HCT116 (cell line): ENCODE results near the gene SMIM23. TPM values are rescaled to one million over a fixed set of nuclear protein-coding genes. Genes with fewer than 3 reads are reported as not detected.

ENCODE experiments used
- ATAC-seq: fragments of 200-7000 bp; cut with Tn5 transposase; 2 replicates; pipeline ENCODE4 v1.9.1; 2020; ENCODE audit warnings: mild to moderate bottlenecking, moderate library complexity
- BruUV-seq: library from RNA; stranded (reverse); fragments of 400-500 nt; replicated peaks from 2 replicates; lab custom pipeline; 2021; lab: Mats Ljungman, UMichigan
- CTCF ChIA-PET: fragments of 300-600 bp; sonication (Branson Sonifier 250); formaldehyde crosslinking; loops from one replicate; lab custom pipeline; 2021; ENCODE audit warnings: antibody characterized with exemption; lab: Charles Lee
- POLR2A ChIA-PET: fragments of 300-600, 350-600 bp; sonication (Branson Sonifier 250); formaldehyde crosslinking; loops from one replicate; lab custom pipeline; 2021; ENCODE audit warnings: antibody characterized with exemption; lab: Charles Lee
- RAD21 ChIA-PET, 2 experiments: fragments of 300-600 bp; sonication (Branson Sonifier 250); formaldehyde crosslinking; loops; one replicate each; lab custom pipeline; 2023; ENCODE audit warnings: low total read pairs in 2 of 2; ENCODE audit not compliant: uncharacterized antibody in 2 of 2, unreplicated experiment in 2 of 2, low non-redundant PET in 1 of 2; lab: Charles Lee
- DNase-seq: peaks from one replicate; pipeline ENCODE4 v3.0.0-alpha.2; 2010; ENCODE audit warnings: low read depth, low spot score
- H2AFZ ChIP-seq: fragments of 200-600 bp; shearing (Covaris generic), sonication (generic); 2 replicates; pipeline ENCODE4 v1.6.1; 2017; ENCODE audit warnings: low read depth, mixed run types, mixed read lengths, antibody characterized with exemption, low read length; ENCODE audit not compliant: poor library complexity, severe bottlenecking
- H3K27ac ChIP-seq: 2 replicates; pipeline ENCODE4 v1.5.1; 2012; ENCODE audit warnings: low read depth, low read length
- H3K27me3 ChIP-seq: fragments of 200-600 bp; sonication (generic); 2 replicates; pipeline ENCODE4 v1.6.1; 2016; ENCODE audit warnings: mixed run types, low read length, mixed read lengths; ENCODE audit not compliant: insufficient read depth
- H3K36me3 ChIP-seq, 2 experiments: fragments of 200-500 bp in 1 of 2; fragments of 200-600 bp in 1 of 2; sonication (Bioruptor generic) in 1 of 2; sonication (generic) in 1 of 2; 2 replicates each; pipeline versions ENCODE4 v1.5.1 to v1.6.1; 2014 to 2016; ENCODE audit warnings: low read length in 2 of 2, inconsistent platforms in 1 of 2, mixed read lengths in 1 of 2, mixed run types in 1 of 2; ENCODE audit not compliant: insufficient read depth in 2 of 2, control insufficient read depth in 1 of 2
- H3K4me1 ChIP-seq, 2 experiments: fragments of 200-600 bp in 1 of 2; sonication (generic) in 1 of 2; 2 replicates each; pipeline versions ENCODE4 v1.5.1 to v1.6.1; 2012 to 2017; ENCODE audit warnings: low read length in 2 of 2, inconsistent platforms in 1 of 2, mild to moderate bottlenecking in 1 of 2, mixed read lengths in 1 of 2, mixed run types in 1 of 2, moderate library complexity in 1 of 2; ENCODE audit not compliant: insufficient read depth in 2 of 2, control insufficient read depth in 1 of 2
- H3K4me2 ChIP-seq: fragments of 200-600 bp; sonication (generic); 2 replicates; pipeline ENCODE4 v1.6.1; 2017; ENCODE audit warnings: mixed run types, low read length, mixed read lengths
- H3K4me3 ChIP-seq, 2 experiments: fragments of 200-600 bp in 1 of 2; sonication (generic) in 1 of 2; replicated peaks in 1 of 2; 2 replicates each; pipeline ENCODE4 v1.5.1; 2011 to 2016; ENCODE audit warnings: low read length in 2 of 2, control low read depth in 1 of 2, low read depth in 1 of 2, mild to moderate bottlenecking in 1 of 2, mixed read lengths in 1 of 2, mixed run types in 1 of 2
- H3K79me2 ChIP-seq: fragments of 200-600 bp; sonication (generic); 2 replicates; pipeline ENCODE4 v1.6.1; 2017; ENCODE audit warnings: mild to moderate bottlenecking, mixed run types, low read length, moderate library complexity, mixed read lengths; ENCODE audit not compliant: insufficient read depth
- H3K9ac ChIP-seq: fragments of 200-600 bp; sonication (generic); 2 replicates; pipeline ENCODE4 v1.6.1; 2016; ENCODE audit warnings: low read length, mixed read lengths
- H3K9me2 ChIP-seq: fragments of 200-600 bp; sonication (generic), shearing (Covaris generic); 2 replicates; pipeline ENCODE4 v1.6.1; 2017; ENCODE audit warnings: mixed run types, mild to moderate bottlenecking, moderate library complexity; ENCODE audit not compliant: insufficient read depth
- H3K9me3 ChIP-seq, 2 experiments: fragments of 200-500 bp in 1 of 2; fragments of 200-600 bp in 1 of 2; sonication (Bioruptor generic) in 1 of 2; sonication (generic) in 1 of 2; 2 replicates each; pipeline ENCODE4 v1.6.1; 2014 to 2017; ENCODE audit warnings: low read length in 2 of 2, mixed read lengths in 2 of 2, inconsistent platforms in 1 of 2, low read depth in 1 of 2, mild to moderate bottlenecking in 1 of 2, mixed run types in 1 of 2, moderate library complexity in 1 of 2; ENCODE audit not compliant: control insufficient read depth in 1 of 2, insufficient read depth in 1 of 2
- H4K20me1 ChIP-seq: fragments of 200-600 bp; sonication (generic), shearing (Covaris generic); 2 replicates; pipeline ENCODE4 v1.6.1; 2017; ENCODE audit warnings: mixed run types, mild to moderate bottlenecking, moderate library complexity; ENCODE audit not compliant: insufficient read depth
- CBX3 ChIP-seq: IDR thresholded peaks from 2 replicates; pipeline ENCODE4 v1.6.1; 2012; ENCODE audit warnings: low read depth
- EGR1 ChIP-seq: IDR thresholded peaks from 2 replicates; pipeline ENCODE4 v1.6.1; 2012; ENCODE audit warnings: low read depth
- EZH2 ChIP-seq: fragments of 200-600 bp; sonication (generic); IDR thresholded peaks from 2 replicates; pipeline ENCODE4 v1.6.1; 2017; ENCODE audit warnings: antibody characterized with exemption, mixed run types
- intact Hi-C: fragments of 100-400 bp; cut with micrococcal nuclease; formaldehyde crosslinking; loops from 2 replicates; pipeline ENCODE4 v1.10.0; 2022
- total RNA-seq: library from RNA; stranded (reverse); gene quantifications from one replicate; pipeline ENCODE4 v1.2.1, GENCODE V29; 2021; ENCODE audit not compliant: unreplicated experiment
- TF ChIP-seq, protein P1 (sequence below): IDR thresholded peaks from 2 replicates; pipeline ENCODE4 v1.6.1; 2011; ENCODE audit warnings: mild to moderate bottlenecking, low read length, moderate library complexity; ENCODE audit not compliant: insufficient replicate concordance; ENCODE audit errors: extremely low read depth
- TF ChIP-seq, protein P2 (sequence below): IDR thresholded peaks from 2 replicates; pipeline ENCODE4 v1.6.1; 2012; ENCODE audit warnings: low read depth

SMIM23 gene
- total RNA-seq, 1 experiment from 2014 or later: not detected

DNA sequence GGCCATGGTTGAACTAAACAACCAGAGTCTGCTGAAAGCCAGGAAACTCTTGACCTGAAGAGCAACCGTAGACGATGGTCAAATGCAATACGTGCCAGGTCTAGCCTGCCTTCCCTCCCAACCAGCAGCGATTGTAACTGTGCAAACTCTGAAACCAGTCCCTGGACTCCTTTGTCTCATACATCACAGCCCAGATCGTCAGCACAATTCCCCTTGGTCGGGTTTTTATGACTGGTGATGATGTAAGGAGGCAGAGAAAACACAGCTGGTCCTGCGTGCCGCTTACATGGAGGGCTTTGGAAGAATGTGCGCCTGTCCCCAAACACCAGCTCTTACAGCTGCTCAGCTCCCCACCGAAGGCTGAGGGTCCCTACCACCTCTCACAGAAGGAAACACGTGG, 24.6 kb downstream of the SMIM23 start:
- DNase-seq (no peak), ATAC-seq (no peak)
- CTCF ChIA-PET: no interaction called here
- no TSS peak for BruUV-seq
- no peak for TF ChIP-seq EGR1
- TF ChIP-seq EZH2: no peak
- TF ChIP-seq CBX3: no peak
- TF ChIP-seq, protein P1, sequence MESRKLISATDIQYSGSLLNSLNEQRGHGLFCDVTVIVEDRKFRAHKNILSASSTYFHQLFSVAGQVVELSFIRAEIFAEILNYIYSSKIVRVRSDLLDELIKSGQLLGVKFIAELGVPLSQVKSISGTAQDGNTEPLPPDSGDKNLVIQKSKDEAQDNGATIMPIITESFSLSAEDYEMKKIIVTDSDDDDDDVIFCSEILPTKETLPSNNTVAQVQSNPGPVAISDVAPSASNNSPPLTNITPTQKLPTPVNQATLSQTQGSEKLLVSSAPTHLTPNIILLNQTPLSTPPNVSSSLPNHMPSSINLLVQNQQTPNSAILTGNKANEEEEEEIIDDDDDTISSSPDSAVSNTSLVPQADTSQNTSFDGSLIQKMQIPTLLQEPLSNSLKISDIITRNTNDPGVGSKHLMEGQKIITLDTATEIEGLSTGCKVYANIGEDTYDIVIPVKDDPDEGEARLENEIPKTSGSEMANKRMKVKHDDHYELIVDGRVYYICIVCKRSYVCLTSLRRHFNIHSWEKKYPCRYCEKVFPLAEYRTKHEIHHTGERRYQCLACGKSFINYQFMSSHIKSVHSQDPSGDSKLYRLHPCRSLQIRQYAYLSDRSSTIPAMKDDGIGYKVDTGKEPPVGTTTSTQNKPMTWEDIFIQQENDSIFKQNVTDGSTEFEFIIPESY: no peak
- TF ChIP-seq, protein P2, sequence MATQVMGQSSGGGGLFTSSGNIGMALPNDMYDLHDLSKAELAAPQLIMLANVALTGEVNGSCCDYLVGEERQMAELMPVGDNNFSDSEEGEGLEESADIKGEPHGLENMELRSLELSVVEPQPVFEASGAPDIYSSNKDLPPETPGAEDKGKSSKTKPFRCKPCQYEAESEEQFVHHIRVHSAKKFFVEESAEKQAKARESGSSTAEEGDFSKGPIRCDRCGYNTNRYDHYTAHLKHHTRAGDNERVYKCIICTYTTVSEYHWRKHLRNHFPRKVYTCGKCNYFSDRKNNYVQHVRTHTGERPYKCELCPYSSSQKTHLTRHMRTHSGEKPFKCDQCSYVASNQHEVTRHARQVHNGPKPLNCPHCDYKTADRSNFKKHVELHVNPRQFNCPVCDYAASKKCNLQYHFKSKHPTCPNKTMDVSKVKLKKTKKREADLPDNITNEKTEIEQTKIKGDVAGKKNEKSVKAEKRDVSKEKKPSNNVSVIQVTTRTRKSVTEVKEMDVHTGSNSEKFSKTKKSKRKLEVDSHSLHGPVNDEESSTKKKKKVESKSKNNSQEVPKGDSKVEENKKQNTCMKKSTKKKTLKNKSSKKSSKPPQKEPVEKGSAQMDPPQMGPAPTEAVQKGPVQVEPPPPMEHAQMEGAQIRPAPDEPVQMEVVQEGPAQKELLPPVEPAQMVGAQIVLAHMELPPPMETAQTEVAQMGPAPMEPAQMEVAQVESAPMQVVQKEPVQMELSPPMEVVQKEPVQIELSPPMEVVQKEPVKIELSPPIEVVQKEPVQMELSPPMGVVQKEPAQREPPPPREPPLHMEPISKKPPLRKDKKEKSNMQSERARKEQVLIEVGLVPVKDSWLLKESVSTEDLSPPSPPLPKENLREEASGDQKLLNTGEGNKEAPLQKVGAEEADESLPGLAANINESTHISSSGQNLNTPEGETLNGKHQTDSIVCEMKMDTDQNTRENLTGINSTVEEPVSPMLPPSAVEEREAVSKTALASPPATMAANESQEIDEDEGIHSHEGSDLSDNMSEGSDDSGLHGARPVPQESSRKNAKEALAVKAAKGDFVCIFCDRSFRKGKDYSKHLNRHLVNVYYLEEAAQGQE: no peak
- no peaks in the 10 kb centered on the region for H3K9me3 ChIP-seq
- POLR2A ChIA-PET: no interaction called here
- intact Hi-C loops: no loop called here
- H3K27me3 ChIP-seq: peaks cover 22% of the 10 kb centered on the region
- no peak overlapping the region for H3K9ac ChIP-seq
- H3K4me1 ChIP-seq: no peaks in the 10 kb centered on the region
- RAD21 ChIA-PET: no interaction called here
- no peak overlapping the region for H3K27ac ChIP-seq
- no peak overlapping the region for H3K4me2 ChIP-seq
- H3K79me2 ChIP-seq: no peaks in the 10 kb centered on the region
- H3K36me3 ChIP-seq: no peaks in the 10 kb centered on the region
- H2AFZ ChIP-seq: no peak overlapping the region
- no peaks in the 10 kb centered on the region for H4K20me1 ChIP-seq
- no peaks in the 10 kb centered on the region for H3K9me2 ChIP-seq
- no peak overlapping the region for H3K4me3 ChIP-seq
